HG03439 (cell line): Measurements from ENCODE around the gene SUMF1.

ENCODE experiments used
- ATAC-seq: cut with Tn5 transposase; IDR thresholded peaks from one replicate; pipeline ENCODE4 v1.9.1; 2021; ENCODE audit warnings: mild to moderate bottlenecking, moderate library complexity; ENCODE audit not compliant: unreplicated experiment

The SUMF1 gene

GRCh38 chr3:4417449-4417848, 49.6 kb downstream of the SUMF1 start:
- no peak for ATAC-seq

- no peak for ATAC-seq
Observed at GRCh38 chr3:4416961-4417360, 50.1 kb downstream of the SUMF1 start.

GRCh38 chr3:4416427-4416945, 50.6 kb downstream of the SUMF1 start:
- ATAC-seq, result no peak

GRCh38 chr3:4413467-4413866, 53.6 kb downstream of the SUMF1 start:
- no peak for ATAC-seq

GRCh38 chr3:4411833-4412232, 55.2 kb downstream of the SUMF1 start:
- no peak for ATAC-seq

- no peak for ATAC-seq
Observed at GRCh38 chr3:4411236-4411635, 55.8 kb downstream of the SUMF1 start.

- no peak for ATAC-seq
Observed at GRCh38 chr3:4410606-4411005, 56.5 kb downstream of the SUMF1 start.

- no peak for ATAC-seq
Observed at GRCh38 chr3:4409971-4410573, 57.0 kb downstream of the SUMF1 start.

- no peak for ATAC-seq
Observed at GRCh38 chr3:4409415-4409814, 57.7 kb downstream of the SUMF1 start.

- no peak for ATAC-seq
Observed at GRCh38 chr3:4408958-4409357, 58.1 kb downstream of the SUMF1 start.

- no peak for ATAC-seq
Observed at GRCh38 chr3:4407941-4408340, 59.1 kb downstream of the SUMF1 start.

GRCh38 chr3:4406746-4407568, 60.1 kb downstream of the SUMF1 start:
- ATAC-seq, result no peak

- ATAC-seq, result no peak
Observed at GRCh38 chr3:4404881-4405280, 62.2 kb downstream of the SUMF1 start.

- no peak for ATAC-seq
Observed at GRCh38 chr3:4401441-4401840, 65.6 kb downstream of the SUMF1 start.

- ATAC-seq, result no peak
Observed at GRCh38 chr3:4399476-4399875, 67.6 kb downstream of the SUMF1 start.

- ATAC-seq, result no peak
Observed at GRCh38 chr3:4398941-4399245, 68.2 kb downstream of the SUMF1 start.

- no peak for ATAC-seq
Observed at GRCh38 chr3:4398120-4398940, 68.7 kb downstream of the SUMF1 start.

- ATAC-seq, result no peak
Observed at GRCh38 chr3:4397466-4397865, 69.6 kb downstream of the SUMF1 start.

- ATAC-seq, result no peak
Observed at GRCh38 chr3:4396542-4396941, 70.5 kb downstream of the SUMF1 start.

- ATAC-seq, result no peak
Observed at GRCh38 chr3:4396006-4396405, 71.1 kb downstream of the SUMF1 start.

- no peak for ATAC-seq
Observed at GRCh38 chr3:4395448-4395847, 71.6 kb downstream of the SUMF1 start.

GRCh38 chr3:4394567-4394966, 72.5 kb downstream of the SUMF1 start:
- no peak for ATAC-seq
